ENCODE measurements around the gene VAMP2. TPM values are rescaled to one million over a fixed set of nuclear protein-coding genes. Genes with fewer than 3 reads are reported as not detected.

VAMP2 gene
- total RNA-seq, 2 donors from 2014 or later, result 45.1 to 56.3 TPM

DNA sequence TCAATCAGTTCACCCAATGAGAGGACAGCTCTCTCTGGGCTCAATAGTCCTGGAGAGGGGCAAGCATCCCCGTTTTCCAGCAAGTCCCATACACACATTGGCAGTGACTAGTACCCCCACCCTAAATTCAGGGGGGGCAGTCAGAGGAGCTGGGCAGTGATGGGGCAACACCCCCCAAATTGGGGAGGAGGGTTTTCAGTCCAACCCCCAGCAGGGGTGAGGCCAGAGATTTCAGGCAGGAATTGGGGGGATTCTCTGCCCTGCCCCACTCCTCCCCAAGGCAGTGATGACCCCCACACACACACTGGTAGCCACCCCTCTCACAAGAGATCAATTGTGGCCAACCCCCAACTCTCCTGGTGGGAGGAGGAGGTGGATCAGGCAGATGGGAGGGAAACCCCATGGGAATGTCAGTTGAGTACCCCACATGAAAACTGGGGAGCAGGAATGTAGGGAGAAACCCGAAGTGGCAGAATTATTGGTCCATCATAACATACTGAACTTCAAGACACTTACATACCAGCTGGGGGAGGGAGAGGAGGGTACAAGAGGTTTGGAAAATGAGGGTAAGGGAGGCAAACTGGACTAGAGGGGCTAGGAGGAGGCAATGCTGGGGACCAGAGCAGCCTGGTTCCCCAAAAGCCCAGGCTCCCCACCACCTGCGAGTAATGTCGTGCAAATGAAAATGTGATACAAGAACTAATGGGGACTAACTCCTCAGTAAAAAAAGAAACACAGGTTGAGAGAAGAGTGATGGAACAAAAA is 3.1 kb downstream of the VAMP2 start:
- ATAC-seq (no peak), DNase-seq (no peak)
- intact Hi-C loops (cut with DNase I, micrococcal nuclease), result no loop called here

DNA sequence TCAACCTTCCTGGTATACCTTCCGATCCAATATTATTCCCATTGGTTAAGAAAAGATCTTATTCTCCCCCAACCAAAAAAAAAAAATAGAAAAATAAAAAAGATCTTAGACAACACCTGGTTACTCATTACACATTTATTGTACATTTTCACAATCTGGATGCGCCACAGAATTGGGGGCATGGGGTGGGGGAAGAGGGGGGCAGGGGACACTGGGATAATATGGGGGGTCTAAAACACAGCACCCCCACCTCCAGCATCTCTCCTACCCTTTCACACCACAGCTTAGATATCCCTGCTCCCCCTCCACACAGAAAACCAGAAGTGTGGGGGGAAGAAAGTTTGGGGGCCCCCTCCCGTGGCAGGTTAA is 3.7 kb downstream of the VAMP2 start:
- no peak for ATAC-seq
- intact Hi-C loops (cut with DNase I, micrococcal nuclease), result no loop called here
- no peak for DNase-seq

DNA sequence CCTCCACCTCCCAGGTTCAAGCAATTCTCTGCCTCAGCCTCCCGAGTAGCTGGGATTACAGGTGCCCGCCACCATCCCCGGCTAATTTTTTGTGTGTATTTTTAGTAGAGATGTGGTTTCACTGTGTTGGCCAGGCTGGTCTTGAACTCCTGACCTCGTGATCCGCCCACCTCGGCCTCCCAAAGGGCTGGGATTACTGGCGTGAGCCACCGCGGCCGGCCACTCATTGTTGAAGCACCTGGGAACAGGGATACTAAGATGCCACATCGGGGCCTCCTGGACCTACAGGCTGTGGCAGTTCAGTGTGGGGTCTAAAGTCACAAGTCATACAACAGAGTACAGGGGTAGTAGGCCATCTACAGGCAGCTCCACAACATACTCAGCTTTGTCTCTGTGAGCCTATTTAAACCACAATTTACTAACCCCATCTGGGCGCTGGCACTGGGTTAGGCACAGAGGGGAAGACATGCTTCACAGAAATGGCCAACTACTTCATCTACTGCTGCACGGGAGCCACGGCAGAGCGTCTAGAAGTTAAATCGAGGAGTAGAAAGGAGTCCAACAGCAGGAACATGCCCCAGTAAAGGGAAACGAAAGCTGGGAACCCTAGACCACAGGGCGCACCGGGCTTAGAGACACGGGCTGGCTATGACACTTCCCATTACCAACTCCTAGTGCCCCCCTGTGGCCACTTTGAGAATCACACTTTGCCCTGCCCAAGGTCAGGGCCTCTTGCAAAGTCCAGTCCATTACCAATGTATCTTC is 4.3 kb downstream of the VAMP2 start:
- DNase-seq, result peak; percentile 91 to 96
- intact Hi-C loops (cut with DNase I, micrococcal nuclease), result no loop called here
- ATAC-seq, result peak; percentile 17

DNA sequence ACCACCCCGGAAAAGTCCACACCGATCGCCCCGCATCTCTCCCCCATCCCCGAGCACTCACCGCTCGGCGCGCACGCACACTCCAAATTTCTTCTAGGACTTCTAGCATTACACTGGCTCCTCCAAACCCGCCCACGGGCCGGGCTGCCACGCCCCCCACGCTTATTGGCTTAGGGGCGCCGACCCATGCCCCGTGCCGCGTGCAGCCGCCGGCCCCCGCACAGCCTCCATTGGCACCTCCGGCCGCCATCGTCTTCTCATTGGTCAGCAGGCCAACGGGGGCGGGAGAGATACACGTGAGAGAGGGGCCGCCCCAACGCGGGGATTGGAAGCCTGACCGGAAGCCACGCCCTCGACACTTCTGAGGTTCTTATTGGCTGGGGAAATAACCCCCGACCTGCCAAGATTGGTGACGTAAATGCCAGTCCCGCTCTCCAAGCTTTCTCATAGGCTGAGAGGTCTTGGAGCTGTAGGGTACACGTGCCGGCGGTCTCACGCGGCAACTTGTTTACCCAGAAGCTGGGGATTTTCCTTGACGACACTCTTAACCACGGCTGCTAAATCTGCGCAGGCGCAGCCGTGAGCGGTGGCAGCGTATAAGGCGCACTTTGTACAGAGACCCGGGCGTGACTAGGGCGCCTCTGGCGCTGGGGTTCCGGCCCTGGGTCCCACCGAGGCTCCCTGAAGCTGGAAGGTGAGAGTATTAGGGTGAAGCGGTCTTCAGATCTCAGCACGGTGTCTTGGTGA is 6.3 kb downstream of the VAMP2 start:
- intact Hi-C loops (cut with DNase I, micrococcal nuclease), result no loop called here
- ATAC-seq, result peak; percentile 63
- peak; percentile 100 for DNase-seq

DNA sequence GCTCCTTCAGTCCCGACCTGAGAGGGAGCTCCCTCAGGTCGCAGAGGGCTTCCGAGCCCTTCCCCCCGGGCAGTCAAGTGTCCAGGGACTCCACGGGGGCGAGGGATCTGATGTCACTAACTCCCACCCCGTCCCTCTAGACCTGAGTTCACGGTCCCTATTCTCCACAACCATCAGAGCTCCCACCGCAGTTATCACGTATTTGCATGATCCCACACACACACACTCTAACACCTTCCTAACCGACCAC is 6.8 kb downstream of the VAMP2 start:
- DNase-seq (no peak), ATAC-seq (no peak)
- intact Hi-C loops (cut with DNase I, micrococcal nuclease), result no loop called here

DNA sequence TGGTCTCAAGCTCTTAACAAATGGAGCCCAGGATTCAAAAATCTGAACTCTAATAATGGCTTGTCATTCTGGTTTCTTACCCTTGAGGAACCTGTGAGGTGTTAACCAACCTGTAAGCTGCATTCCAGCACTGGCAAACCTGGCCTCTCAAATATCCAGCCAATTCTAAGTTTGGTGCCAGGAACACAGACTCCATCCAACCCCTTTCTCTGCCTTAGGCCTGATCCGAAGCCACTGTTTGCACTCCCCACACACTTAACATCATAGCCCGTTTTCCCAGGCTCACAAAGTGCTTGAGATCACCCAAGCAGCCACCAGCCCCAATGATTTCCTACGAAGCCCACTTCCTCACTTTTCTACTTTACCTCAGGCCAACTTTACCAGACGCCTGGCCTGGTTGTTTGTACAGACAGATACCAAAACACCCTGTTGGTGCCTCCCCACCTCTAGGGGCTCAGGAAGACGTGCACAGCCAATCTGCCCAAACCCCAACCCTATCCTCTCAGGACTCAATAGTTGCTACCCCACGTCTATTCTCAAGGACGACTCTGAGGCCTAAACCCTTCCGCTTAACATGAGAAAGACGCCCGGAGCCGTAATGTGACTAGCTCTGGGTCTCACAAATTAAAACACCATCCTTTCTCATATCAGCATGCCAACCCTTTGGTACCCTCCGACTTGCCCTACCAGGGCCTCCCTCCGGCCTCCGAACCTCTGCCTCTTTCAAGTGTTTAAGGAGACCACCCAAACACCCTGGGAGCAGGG is 7.3 kb downstream of the VAMP2 start:
- DNase-seq, result no peak
- no peak for ATAC-seq
- intact Hi-C loops (cut with DNase I, micrococcal nuclease), result no loop called here

DNA sequence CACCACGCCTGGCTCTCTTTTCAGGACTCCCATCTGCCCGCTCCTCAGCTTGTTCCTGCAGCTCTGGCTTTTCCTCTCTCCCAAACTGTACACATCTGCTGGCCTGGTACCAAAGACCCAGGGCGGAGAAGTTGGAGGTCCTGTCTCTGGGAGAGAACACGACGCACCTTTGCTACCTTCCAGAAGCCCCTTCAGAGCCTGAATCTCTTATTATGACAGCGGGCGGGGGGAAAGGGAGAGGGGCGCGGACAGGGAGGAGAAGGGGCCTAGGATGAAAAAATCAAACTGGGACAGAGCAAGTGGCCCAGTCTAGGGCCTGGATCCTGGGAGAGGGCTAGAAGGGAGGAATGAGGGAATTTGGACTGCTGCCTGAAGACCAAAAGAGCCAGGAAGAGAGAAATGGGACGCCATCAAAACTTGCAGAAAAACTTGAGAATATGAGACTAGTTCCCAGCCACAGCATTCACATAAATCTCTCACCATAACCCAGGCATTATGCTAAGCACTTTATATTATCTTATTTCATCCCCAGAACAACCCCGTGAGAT is 8.1 kb downstream of the VAMP2 start:
- intact Hi-C loops (cut with DNase I, micrococcal nuclease), result no loop called here
- DNase-seq, result no peak
- no peak for ATAC-seq

DNA sequence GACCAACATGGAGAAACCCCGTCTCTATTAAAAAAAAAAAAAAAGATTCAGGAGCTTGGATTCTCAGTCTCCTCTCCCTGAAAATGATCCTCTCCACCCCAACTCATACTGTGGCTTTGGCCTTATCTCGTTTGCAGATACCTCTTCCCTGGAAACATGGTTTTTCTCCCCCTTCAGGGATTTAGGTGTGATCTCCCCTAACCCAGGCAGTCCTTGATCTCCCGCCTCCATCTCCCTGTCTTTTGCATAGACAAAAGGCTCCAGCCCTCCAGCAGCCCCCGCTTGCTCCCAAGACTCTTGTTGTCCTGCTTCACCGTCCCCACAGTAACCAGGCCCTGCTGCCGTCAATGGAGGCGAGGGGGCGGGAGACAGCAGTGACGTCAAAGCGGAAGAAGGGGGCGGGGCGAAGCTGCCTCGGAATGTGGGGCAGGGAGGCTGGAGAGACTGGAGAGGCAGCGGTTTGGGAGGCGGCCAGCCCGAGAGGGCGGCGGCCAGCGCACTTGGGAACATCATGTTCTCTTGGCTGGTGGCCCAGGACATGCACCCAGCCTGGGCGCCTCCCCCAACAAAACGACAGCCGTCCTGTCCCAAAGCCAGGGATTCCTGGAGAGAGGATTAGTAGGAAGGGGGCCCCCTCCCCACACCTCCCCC is 8.7 kb downstream of the VAMP2 start:
- intact Hi-C loops (cut with DNase I, micrococcal nuclease), result no loop called here
- ATAC-seq (peak; percentile 52), DNase-seq (peak; percentile 99)

DNA sequence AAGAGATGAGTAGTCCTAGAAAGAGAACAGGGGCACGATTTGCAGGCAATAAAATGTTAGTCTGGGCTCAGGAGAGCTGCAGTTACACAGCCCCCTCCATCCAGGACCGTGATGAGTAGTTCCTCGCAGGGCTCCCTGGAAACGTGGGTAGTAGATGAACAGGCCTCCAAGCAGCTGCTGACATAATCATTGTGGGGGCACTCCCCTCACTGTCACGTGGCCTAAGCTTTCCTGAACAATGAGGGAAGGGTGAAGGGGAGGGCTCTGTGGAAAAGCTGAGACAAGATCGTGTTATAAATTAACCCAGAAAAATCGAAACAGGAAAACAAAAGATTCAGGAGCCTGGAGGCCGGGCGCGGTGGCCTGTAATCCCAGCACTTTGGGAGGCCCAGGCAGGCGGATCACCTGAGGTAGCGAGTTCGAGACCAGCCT is 9.2 kb downstream of the VAMP2 start:
- intact Hi-C loops (cut with DNase I, micrococcal nuclease), result no loop called here
- peak; percentile 43 for ATAC-seq
- peak; percentile 73 to 93 for DNase-seq

DNA sequence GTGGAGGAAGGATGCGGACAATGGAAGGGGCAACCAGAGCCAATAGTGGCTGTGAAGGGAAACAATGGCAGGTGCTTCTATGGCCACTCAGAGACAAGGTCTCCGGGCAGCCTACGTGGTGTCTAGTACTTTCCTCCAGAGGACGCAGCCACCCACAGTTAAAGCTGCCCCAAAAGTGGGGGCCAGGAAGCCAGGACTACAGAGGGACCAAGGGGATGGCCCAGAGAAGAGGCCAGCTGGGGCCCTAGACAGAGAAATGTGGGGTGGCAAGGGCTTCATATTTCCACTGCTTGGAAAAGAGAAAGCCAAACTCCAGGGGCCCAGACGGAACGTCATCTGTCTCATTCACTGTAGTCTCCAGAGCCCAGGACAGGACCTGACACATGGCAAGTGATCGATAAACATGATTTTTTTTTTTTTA is 9.7 kb downstream of the VAMP2 start:
- intact Hi-C loops (cut with DNase I, micrococcal nuclease), result no loop called here
- ATAC-seq (no peak), DNase-seq (no peak)

DNA sequence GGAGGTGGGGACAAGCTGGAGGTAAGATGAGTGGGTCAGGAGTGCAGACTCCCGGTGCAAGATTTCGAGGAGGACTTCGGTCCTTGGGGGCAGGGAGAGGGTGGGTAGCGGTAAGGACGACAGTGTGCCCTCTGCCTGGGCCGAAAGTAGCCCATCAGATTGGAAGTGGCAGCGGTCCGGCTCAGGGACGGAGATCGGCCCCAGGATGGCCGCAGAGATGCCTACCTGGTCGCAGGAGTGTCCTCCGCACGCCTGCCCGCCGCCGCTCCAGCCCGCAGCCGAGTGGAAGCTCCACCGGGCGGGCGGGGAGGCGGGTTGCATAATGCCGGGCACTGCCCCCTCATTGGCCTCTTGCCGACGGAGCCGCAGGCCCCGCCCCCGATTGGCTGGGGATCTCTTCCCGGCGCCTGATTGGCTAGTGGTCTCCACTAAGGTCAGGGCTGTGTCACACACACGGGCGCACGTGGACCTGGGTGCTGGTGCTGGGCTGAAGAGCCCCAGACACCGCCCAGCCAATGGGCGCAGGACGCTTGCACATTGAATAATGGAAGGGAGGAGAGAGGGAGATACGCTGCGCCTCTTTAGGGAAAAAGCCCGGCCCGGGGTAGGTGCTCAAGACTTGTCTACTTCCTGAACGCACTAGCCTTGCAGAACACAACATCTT is 10.5 kb downstream of the VAMP2 start, which contains the start of gene PER1:
Gene PER1, minus strand, starts transcription at position 293 of the 664 bp plus-strand sequence. CDS start 1,698 bp downstream, outside the sequence.
- peak; percentile 96 to 98 for DNase-seq
- peak; percentile 47 for ATAC-seq
- intact Hi-C loops (cut with DNase I, micrococcal nuclease), result no loop called here

DNA sequence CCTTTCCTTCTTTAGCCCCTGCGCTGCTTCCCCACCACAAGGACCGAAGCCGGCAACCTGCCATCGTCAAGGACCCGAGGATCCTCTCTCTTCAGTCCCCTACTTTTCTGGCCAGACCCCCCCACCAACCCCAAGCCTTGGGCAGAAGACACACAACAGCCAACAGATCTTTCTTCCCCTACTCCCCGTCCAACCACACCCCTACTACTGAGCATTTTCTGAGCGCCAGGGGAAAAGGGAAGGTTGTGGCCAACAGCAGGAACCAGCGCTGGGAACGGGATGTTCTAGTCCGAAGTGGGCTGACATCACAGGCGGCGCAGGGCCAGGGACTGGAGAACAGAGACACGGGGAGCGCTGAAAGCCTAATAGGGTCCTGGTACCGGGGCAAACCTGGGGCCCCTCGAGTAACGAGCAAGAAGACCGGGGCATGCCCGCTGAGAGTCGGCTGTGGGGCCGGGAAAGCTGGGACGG is 11.1 kb downstream of the VAMP2 start:
- DNase-seq, result peak; percentile 83 to 92
- intact Hi-C loops (cut with DNase I, micrococcal nuclease), result no loop called here
- ATAC-seq, result no peak

DNA sequence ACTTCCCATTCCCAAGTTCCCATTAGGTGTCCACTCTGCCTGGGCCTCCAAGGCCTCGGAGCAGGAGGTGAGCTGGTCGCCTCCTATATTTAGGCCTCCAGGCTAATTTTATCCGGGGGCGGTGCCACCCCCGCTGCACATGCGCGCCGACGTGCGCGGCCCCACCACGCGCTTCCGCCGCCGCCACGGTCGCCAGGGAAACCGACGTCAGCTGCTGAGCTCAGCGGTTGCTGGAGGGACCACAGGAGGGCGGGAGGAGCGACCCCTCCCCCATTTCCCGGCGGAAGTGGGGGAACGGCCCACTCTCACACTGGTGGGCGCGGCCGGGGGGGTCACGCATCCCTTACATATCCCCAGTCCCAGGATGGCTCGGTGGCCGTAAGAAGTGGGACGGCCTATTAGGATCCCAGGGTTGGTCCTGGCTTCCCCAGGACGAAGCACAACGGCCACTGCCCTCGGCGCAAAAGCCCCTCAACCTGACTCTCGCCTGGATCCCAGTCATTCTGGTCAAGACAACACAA is 11.6 kb downstream of the VAMP2 start:
- intact Hi-C loops (cut with DNase I, micrococcal nuclease), result no loop called here
- DNase-seq, result peak; percentile 88 to 90
- ATAC-seq, result peak; percentile 10

DNA sequence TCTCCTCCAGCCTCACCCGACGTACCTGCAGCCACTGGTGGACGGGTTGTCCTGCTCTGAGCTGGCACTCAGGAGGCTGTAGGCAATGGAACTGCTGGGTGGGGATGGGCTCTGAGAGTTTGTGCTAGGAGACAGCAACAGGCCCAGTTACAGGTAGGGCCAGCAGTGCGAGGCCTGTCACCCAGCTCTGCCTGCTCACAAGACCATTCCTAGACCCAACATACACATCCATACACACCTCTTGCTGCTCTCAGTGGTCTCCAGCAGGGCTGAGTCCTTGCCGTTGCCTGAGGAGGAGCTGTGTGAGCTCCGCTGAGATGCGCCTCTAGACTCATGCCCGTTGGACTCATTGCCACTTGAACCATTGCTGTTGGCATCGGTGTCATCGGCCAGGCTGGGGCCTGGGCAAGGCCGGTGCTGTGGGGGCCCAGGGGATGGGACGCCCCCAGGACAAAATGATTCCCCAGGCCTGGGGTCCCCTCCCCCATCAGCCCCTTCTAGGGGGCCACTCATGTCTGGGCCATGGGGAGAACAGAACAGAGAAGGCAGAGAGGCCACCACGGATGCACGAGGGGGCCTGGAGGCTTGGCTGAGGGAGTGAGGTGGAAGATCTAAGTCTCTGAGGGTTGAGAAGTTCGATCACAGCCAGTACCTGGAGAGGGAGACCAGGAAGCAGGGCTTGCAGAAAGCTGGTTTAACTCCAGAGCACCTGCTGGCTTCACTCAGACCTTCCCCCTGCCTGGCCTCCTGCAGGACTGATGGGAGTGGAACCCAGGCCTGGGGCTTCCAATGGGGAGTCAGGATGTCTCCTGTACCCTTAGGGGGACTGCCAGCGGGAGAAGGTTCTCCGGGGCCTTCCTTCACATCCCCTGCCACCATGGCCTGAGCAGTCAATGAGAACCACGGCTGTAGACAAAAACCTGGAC is 12.3 kb downstream of the VAMP2 start:
- ATAC-seq (no peak), DNase-seq (no peak)
- intact Hi-C loops (cut with DNase I, micrococcal nuclease), result no loop called here

DNA sequence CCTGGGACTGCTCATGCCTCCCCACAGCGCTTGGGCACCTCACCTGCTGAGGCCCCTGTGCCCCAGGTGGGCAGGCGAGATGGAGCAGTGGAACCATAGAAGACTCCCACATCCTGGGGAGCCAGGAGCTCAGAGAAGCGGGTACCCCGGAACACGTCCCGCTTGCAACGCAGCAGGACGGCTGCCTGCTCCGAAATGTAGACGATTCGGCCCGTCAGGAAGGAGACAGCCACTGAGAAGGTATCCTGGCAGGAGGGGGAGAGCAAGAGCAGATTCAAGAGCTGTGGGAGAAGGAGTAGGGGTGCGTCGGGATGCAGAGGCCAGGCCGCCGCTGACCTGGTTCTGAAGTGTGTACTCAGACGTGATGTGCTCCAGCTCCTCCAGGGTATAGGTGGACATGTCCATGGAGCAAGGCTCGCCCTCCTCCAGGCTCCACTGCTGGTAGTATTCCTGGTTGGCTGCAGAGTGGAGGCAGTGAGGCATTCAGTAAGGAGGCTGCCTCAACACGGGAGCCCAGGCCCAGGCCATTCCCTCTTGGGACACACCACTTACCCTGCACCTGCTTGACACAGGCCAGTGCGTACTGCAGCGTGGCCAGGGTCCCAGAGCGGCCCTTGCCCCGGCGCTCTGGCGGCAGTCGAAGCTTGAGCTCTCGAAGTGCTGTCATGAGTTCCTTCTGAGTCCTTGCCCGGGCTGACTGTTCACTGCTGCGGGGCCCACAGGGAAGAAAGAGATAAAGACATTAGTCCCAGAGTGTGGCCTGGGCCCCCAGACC is 13.1 kb downstream of the VAMP2 start:
- intact Hi-C loops (cut with DNase I, micrococcal nuclease), result no loop called here
- no peak for ATAC-seq
- no peak for DNase-seq

DNA sequence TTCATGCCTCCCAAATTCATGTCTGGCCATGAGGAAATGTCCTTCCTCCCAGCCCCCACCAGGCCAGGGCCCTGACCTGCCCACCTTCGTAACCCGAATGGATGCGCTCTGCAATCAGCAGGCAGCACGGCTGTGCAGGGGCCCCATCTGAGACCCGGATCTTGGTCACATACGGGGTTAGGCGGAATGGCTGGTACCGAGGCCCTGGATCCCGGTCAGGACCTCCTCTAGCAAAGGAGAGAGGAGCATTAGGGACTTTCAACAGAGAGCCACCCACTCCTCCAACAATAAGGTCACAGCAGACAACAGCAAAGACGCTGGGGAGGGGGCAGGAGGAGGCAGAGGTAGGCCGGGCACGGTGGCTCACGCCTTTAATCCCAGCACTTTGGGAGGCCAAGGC is 14.2 kb downstream of the VAMP2 start:
- DNase-seq, result no peak
- intact Hi-C loops (cut with DNase I, micrococcal nuclease), result no loop called here
- ATAC-seq, result no peak

Measured in left colon (tissue), 2 donors.